Fibroblast of upper back skin (primary cell): Measurements from ENCODE around the gene PUDP.
"Not testable (repeated sequence)": the region's sequence is repeated elsewhere in the genome, so short reads cannot be mapped to it uniquely, and the experiment has no call there.

Source experiments
- DNase-seq: peaks from one replicate; pipeline ENCODE4 v3.0.0-alpha.2; 2013

PUDP gene

DNA sequence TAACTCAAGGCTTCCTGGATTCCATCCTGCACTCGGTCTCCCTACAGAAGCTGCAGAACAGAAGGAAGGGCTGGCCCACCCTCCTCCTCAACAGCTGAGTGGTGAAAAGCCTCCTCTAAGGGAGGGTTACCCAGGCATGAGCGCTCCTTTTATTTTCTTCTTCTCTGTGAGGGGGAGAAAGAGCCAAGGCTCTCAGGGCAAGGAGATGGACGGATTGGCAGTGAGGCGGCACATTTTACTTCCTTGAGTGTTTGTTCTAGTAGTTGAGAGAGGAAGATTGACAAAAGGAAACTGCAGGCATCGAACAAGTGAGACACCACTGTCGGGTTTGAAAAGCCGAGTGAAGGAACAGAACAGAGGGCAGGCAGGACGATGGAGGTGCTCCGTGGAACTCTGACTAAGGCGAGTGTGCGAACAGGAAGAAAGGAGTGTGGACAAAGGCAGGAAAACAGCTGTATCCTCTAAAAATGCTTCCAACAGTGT is 38.9 kb downstream of the PUDP start:
- no peak for DNase-seq

DNA sequence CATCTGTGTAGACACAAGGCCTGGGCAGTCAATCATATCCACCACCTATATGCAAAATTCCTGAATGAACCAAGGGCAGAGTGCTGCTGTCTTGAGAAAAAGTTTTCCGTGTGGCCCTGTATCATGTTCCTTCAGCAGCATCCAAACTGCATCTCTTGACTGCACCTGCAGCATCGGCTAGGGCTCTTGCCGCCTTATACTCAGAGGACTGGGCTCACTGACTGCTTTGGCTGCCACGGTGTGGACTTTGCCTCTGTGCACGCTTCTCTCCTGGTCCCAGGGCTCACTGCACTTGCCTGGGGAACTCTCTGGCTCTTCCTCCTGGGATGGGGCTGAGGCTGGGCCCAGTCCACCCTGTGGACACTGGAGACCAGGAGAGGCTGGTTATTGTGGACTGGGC is 39.9 kb downstream of the PUDP start:
- no peak for DNase-seq

DNA sequence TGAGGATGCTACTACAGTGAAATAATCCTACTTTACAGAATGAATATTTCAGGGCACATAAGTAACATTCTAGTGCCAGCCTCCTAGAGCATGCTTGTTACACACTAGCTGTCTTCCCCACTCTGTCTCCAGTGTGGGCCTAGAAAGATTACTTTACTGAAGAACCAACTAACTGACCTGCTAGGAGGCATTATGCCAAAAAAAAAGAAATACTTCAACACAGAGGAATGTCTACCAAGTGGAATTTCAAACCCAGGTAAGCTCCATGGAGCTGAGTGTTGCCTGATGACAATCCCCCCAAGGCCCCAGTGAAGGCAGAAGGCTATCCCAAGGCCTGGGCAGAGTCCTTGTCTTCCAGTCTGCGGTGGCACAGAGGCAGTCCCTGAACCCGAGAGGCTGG is 41.3 kb downstream of the PUDP start:
- no peak for DNase-seq

DNA sequence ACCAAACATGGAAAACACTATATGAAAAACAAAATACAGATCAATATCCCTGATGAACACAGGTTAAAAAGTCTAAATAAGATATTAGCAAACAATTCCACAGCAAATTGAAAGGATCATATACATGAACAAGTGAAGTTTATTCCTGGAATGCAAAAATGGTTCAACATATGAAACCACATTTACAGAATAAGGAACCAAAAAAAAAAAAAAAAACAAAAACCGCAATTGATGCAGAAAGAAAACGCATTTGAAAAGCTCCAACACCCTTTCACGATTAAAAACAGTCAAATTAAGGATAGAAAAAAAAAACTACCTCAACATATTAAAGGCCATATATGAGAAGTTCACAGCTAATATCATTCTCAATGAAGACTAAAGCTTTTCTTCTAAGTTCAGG is 45.8 kb downstream of the PUDP start:
- no peak for DNase-seq

DNA sequence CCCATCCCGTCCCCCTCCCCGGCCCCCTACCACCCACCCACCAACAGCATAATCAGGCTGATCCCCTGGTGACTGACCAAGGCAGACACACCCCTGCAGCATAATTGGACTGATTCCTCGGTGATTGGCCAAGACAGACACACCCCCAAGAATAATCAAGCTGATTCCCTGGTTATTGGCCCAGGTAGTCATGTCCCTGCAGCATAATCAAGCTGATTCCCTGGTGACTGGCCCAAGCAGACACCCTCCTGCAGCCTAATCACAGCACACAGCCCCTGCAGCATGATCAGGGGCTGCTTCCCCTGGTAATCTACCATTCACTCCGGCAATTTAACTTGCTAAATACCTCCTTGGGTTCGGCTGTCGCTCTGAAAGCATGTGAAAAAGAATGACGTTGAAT is 47.9 kb downstream of the PUDP start:
- DNase-seq, result no peak

DNA sequence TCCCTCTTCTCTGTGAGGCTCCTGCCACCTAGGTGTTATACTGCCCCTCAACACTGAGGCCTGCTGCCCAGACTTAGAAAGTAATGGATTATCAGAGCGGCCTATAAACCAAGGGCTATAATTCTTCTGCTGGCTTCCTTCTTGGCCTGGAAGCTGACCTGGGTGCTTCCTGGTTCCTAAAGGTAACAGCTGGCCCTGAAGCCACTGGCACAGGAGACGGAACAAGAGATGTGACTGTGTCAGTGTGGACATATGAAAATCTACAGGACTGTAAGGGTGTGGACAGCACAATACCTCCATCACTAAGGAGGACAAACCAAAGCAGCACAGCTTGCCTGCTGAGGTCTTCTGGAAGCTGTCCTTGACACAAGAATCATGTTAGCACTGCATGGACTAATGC is 52.3 kb downstream of the PUDP start:
- not testable (repeated sequence) for DNase-seq

DNA sequence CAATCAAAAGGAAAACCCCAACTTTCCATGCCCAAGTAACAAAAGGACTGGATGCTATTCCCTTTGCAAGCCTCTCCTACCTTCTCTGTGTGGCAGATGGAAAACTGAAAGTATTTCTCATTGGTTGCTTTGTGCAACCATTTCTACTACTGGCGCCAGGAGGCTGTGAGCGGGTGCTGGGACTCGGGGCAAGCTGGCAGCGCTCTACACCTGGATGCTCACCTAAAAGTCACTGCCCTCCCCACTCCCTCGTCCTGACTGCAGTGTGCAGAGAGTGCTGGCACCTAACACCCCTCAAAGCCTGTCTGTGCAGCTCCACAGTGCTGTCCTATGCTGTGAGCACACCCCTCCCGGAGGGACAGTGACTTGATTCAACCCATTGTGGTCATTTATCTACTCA is 54.6 kb downstream of the PUDP start:
- DNase-seq, result no peak

DNA sequence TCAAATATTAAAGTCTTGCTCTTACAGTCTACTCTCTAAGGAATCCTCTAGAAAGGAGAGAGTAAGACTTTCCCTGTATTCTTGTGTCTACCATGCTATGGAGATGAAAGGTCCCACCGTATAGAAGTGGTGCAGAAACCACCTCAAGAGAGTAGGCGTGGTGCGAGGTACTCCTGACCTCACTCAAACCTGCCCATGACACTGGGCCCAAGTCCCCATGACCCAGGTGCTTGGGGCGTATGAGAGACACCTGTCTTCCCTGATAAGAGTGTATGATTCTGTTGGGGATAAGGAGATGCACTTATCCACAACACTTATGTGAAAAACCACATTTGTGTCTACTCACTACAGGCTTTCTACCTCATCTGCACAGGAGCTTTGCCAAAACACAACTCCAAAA is 55.4 kb downstream of the PUDP start:
- no peak for DNase-seq

DNA sequence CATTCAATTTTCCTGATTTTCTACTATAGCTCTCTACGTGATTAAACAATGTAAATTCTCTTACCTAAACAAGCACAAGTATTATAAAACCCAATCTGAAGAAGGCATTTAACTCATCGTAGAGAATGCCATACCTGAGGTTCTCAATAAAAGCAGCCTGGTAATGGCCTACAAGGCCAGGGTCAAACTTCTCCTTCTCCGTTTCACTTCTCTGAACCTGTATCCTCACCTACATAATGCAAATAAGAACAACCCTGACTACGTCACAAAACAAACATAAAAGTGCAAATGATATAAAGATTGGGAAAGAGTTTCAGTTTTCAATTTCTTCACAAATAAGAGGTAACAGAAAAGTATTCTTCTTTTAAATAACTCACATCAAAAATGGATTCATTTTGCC is 56.0 kb downstream of the PUDP start:
- DNase-seq, result no peak

DNA sequence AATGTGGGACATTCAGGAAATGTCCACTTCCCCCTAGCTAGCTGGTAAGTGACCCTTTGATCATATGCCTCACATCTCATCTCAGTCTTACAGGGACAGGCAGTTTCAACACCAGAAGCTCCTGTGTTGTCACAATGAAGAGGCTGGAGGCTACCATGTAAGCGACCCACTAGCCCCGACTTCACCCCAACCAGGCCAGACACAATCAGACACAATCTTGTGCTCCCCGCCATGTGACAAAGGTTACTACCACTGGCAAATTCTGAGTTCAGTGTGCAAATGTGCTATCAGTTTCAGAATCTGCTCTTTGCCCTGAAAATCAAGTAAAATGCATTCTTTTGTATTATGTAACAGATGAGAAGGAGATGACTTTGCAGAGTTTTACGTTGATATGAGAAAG is 57.3 kb downstream of the PUDP start:
- DNase-seq, result no peak

DNA sequence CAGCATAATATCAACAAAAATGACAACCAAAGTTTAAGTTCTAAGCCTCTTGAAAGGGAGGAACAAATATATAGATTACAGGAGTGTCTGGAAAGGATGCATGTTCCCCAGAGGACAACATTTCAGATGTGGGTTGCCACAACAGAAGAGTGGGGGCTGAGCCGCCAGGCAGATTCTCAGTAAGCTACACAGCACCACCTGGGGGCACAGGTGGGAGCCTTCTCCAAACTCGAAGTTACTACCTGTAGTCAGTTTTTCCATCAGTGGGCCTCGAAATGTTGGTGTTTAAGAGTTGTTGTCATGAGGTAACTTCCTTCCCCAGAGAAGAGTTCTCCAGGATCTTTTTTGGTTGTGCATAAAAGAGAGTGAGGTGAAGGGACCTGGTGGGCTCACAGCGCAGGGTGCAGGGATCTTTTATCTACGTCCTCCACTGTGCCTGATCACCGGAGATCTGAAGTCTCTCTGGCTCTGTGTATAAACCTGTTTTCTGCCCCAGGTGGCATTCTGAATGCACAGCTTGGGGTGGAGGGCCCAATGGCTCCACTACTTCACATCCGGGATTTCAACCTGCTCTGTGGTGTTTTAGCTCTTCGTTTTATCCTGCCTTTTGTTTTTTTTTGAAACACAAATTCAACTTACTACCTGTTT is 58.9 kb downstream of the PUDP start:
- no peak for DNase-seq

DNA sequence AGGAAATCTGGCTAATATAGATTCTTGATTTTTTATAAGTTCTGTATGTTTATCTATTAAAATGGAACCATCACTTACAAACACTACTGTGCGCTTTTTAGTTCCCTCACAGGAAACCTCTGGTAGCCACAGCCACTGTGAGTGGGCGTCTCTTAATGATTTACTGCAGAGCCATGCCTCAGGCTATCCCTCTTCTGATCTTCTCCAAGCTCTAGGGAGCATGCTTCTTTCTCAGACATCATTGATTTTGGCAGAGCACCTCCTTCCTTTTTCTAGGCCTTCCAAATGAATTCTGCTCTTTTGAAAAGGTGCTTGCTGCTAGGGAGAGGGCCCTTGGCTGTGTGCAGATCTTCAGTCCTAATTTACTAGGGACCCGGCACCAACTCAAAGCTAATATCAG is 61.6 kb downstream of the PUDP start:
- DNase-seq, result no peak

DNA sequence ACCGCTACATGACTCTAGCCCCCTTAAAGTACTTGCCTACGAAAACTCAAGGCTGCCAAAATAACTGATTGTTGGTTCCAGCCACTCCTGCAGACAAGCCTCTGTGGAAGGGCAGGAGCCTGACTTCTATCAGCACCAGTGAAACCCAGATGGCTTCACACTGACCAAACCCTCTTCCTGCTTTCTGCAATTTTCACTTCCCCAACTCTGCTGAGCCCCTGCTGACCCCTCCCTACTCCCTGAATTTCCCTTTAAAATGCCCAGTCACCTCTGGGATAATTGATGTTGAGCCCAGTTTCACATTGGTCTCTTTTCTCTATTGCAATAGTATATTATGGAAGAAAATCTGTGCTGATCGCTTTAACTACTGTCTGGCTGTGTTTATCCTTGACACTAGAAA is 62.1 kb downstream of the PUDP start:
- DNase-seq, result no peak

DNA sequence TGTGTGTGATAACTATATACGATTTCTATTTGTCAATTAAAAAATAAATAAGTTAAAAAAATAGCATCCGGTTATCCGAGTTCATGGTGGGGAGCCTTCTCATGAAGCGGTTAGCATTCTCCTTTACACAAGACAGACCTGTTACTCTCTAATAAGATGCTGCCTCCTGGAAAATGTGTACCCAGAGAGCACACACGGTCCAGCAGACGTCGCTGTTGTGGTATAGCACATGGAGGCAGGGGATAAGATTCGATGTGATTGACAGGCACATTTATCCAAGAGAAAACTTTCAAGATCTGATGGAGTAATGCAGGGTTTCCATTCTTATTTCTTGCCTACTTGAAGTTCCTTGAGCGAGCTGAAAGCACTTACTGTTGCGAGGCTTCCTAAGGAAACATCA is 63.1 kb downstream of the PUDP start:
- DNase-seq, result no peak

DNA sequence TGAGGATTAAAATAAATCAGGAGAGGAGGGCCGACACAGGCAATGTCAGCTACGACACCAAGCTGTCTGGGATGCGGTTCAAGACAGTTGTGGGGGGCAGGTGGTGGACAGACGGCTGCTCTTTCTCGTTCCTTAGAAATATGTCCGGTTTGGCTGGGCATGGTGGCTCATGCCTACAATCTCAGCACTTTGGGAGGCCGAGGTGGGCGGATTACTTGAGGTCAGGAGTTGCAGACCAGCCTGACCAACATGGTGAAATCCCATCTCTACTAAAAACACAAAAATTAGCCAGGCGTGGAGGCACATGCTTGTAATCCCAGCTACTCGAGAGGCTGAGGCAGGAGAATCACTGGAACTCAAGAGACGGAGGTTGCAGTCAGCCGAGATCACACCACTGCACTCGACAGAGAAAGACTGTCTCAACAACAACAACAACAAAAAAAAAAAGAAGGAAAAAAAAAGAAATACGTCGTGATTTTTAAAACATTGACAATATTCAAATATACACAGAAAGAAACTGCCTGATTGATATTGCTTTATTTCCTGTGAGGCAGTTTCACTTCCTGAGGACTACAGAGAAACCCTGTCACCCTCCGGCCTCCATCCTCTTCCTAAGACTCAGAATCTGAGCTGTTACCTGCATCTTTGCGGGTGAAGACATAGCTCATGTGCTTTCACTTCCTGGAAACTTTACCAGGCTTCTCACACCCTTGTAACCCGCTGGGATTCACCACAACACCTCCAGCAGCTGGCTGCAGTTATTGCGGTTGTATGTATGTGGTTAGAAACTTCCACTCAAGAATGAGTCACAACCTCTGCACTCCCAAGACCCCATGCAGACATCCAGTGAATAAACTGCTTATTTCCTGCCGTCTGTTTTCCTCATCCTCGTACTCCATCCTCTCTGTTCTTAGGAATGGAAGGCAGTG is 64.2 kb downstream of the PUDP start:
- DNase-seq, result peak; percentile 95

DNA sequence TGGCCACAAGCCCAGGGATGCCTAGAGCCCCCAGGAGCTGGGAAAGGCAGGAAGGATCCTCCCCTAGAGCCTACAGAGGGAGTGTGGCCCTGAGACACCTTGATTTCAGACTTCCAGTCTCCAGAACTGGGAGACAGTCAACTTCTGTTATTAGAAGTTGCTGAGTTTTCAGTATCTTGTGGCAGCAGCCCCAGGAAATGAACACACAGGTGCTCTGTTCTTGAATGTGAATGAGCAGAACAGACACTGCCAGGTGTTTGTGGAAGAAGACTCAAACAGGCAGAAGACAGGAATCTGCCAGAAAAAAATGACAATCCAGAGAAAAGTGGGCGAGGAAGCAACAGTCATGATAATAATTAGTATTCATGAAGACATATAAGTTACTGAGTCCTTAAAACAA is 64.9 kb downstream of the PUDP start:
- no peak for DNase-seq

DNA sequence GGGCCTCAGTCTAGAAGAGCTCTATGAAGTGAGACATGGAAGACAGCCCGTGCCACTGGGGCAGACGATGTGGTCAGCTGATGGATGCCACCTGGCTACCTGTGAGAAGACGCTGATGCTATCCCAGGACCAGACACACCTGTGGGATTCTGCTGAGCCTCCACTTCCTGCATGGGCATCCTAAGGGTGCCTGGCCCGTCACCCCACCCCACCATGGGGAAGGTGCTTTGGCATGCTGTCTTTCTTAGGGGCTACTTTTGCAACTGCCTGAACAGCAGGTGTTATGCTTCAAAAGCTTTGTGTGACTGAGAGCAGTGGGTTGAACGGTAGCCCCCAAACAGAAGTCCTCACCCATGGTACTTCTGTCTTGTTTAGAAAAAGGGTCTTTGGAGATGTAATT is 65.4 kb downstream of the PUDP start:
- no peak for DNase-seq

DNA sequence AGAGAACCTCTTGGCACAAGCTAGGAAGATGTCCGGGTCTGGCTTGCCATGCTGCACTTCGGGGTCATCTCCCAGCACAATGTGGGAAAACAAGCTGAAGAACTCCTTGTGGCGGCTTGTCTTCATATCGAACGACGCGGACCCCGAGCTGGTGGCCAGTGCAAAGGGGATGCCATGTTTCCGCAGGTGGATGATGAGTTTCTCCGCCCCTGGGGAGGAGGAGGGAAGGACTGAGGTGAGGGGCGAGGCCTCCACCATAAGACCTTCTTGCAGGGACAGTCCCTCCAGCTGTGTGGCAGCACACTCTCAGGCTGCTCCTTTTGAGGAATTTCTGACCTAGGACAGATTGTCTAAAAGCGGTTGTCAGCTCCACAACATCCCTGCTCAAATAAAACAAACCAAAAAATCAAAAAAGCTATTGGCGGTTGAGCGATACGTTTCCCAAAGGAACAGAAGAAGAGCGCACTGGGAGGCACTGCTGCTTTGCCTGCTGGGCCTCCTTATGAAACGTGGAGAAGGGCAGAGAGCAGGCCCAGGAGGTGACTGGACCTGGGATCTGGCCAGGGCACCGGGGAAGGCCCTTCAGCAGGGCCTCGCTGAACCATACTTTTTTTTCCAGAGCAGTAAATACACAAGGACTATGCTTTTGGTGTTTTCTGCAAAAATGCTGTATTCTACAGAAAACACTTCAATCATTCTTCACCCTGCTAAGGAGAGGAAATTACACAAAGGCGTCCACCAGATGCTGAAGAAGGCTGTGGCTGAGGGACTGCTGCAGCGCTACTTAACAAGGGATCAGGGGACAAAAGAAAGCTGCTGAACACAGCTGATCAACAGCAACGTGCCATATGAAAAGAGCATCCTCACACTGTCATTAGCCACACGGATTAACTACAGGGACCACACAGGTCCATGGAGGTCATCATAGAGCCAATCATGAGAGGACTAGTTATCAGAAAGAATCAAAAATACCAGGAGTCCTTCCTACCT is 70.4 kb downstream of the PUDP start:
- no peak for DNase-seq

DNA sequence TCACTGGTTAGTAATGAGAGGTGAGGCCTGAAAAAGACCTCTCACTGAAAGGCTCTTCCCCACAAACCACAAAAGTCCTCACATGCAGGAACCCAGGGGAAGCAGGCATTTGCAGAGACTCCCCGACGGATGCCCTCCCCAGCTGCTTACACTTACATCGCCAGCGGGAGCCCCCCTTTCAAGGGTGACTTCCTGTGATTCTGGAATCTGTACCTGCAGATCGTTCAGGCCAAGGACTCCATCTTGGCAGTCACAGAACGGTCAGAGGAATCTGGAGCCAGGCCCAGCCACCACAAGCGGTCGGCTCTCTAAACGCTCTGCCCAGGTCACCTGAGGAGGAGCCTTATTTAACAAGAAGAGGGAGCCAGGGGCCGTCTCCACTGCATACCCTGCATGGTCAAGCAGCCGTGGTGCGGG is 71.7 kb downstream of the PUDP start:
- no peak for DNase-seq

DNA sequence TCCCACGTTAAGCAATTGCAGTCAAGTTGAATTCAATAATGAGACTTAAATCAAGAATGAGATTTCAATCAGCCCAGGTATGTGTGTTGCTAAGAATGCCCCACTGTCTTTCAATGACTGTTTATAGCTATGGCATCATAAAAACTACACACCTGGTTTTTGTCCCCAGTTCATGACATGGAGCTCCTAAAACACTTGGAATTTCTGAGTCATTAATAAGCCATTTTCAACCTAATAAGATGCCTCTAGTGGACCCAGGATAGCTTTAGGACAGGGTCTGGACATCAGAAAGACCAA is 73.1 kb downstream of the PUDP start:
- DNase-seq, result no peak

DNA sequence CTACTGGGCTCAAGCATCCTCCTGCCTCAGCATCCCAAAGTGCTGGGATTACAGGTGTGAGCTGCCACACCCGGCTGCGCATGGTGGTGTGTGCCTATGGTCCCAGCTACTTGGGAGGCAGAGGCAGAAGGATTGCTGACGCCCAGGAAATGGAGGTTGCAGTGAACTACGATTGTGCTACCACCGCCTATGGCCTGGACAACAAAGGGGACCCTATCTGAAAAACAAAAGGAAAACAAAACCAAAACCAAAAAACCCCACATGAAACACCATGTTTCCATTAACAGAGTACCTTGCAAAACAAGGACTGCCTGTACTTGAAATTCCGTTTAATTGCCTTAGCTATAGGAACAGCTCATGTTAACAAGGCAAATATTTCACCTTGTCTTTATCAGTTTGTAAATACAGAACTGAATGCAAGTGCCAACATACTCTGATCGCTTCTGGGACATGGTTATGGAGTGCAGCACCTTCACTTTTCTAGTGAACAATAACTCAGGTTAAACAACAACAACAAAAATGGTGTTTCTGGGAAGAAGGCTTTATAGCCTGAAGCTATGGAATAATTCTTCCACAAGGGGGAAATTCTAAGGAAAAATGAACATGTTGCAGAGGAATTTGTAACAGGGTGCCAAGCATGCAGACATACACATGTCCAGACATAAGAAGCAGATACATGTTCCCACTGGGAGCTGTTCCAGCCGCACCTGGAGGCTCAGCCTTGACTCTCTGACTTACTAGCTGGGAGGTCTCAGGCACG is 73.6 kb downstream of the PUDP start:
- no peak for DNase-seq

DNA sequence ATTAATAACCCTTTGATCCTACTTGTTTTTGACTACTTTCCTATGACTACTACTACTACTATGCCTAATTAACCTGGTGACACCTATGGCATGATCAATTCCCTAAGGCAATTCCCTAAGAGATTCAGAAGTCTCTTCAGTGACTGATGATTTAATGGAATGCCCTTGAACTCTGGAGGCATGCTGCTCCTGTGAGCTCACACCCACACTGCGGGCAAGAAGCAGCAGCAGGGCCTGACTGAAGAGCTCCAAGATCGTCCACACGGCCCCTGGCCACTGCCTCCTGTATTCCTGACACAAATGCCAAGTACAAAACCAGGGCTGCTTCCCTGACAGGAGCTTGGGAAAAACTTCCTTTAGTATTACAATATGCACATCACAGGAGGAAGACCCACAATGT is 74.6 kb downstream of the PUDP start:
- DNase-seq, result no peak

DNA sequence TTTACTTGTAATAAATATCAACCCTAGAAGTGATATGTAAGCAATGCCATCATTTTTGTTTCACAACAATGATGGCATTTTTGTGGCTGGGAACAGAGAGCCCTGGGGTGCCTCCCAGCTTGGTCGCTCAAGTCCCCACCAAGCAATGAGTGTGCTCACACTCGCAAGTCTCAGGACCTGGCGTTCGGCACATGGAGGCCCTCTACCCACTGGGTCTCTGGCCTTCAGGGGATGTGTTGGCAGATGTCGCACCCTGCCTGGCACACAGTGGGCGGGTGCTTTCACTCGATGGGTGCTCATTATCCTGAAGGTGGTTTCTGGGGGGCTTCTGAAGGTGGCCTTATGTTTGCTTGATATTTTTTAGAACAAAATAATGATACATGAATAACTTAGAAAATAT is 75.1 kb downstream of the PUDP start:
- no peak for DNase-seq
